HL-60/S4 treated with phorbol 12-myristate 13-acetate at 8.2 ng/mL for 4 days and 3 days (cell line): ENCODE measurements around the gene LRRC75A.
"Not testable (repeated sequence)": the region's sequence is repeated elsewhere in the genome, so short reads cannot be mapped to it uniquely, and the experiment has no call there.

Source experiments
- in situ Hi-C: fragments of 300-500 bp; cut with MboI; formaldehyde crosslinking; loops from 2 replicates; pipeline ENCODE4 v1.15.0; 2022; ENCODE audit warnings: low sequenced_read_pairs

LRRC75A gene

GRCh38 chr17:16455997-16456741 is 35.8 kb downstream of the LRRC75A start:
- in situ Hi-C loops = no loop called here

DNA sequence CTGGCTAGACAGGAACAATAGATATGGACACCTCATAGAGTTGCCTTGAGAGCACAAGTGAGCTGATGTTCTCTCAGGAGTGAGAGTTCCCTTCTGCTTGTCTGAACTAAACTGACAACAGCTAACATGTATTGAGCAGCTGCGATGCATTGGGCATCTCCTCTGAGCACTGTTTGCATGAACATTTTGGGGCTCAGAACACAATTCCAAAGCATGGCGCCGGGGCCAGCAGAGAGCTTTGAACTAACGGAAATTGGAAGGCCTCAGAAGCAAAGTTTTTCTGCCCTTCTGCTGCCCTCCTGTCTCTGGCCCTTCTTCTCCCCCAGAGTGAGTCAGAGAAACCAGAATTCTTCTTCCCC is 38.5 kb downstream of the LRRC75A start:
- in situ Hi-C loops = no loop called here

- in situ Hi-C loops = not testable (repeated sequence)
Measured at GRCh38 chr17:16452268-16452667, 39.7 kb downstream of the LRRC75A start.

DNA sequence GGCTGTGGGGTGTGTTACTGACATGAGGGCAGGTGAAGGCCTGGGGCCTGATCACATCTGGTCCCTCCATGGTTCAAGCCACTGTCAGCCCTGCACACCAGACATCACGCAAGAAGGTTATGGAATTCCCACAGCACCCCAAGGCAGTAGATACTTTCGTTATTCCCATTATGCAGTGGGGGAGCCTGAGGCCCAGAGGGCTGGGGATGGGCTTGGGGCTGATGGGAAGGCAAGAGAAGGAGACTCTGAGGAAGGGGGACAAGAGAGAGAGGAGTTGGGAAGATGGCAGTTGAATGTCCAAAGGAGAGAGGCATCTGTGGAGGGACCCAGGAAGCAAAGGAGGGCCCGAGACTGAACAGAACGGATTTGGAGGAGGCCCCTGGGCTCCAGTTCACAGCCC is 42.0 kb downstream of the LRRC75A start:
- in situ Hi-C loops = no loop called here

DNA sequence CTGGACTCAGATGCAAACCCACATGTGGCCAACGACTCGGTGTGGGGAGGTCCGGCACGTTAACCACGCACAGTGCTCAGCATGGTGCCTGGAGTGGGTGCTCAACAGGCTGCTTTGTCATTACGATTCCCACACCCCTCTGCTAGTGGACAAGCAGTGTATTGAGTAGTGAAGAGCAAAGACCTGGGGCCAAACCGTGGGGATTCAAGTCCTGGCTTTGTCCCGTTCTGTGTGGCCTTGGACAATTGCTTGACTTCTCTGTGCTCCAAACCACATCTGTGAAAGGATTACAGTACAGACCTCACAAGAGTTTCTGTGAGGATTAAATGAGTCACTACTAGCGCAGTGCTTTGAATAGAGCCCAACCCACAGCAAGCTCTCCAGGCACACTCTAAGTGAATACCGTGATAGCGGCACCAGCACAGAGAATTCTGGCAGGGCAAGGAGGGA is 42.8 kb downstream of the LRRC75A start:
- in situ Hi-C loops = no loop called here

DNA sequence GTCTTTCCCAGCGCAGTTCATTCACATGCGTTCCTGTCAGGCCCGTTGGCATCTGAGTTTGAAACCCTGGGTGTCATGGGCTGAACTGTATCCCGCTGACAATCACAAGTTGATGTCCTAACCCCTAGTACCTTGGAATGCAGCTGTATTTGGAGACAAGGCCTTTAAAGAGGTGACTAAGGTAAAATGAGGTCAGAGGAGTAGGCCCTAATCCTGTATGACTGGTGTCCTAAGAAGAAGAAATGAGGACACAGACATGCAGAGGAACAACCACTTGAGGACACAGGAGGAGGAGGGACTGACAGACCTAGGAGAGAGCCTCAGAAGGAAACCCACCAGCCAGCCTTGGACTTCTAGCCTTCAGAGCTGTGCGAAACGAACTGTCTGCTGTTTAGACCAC is 43.5 kb downstream of the LRRC75A start:
- in situ Hi-C loops = no loop called here

DNA sequence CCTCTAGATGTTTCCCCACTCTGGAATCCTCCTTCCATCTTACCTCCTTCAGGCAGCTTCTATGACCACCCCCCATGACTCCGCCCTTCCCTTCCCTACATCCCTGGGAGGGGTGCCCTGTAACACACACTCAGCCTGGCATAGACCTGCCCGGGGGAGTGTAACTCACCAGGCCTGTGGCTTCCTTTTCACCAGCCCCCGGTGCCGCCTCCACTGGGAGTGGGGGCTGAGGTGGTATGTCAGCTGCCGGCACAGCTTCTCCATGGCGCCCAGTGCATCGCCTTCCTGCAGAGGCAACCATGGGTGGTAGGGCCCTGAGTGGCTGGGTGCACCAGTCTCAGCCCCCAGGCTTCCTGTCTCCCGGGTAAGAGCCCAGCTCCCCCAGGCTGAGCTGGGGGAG is 44.3 kb downstream of the LRRC75A start:
- in situ Hi-C loops = no loop called here

DNA sequence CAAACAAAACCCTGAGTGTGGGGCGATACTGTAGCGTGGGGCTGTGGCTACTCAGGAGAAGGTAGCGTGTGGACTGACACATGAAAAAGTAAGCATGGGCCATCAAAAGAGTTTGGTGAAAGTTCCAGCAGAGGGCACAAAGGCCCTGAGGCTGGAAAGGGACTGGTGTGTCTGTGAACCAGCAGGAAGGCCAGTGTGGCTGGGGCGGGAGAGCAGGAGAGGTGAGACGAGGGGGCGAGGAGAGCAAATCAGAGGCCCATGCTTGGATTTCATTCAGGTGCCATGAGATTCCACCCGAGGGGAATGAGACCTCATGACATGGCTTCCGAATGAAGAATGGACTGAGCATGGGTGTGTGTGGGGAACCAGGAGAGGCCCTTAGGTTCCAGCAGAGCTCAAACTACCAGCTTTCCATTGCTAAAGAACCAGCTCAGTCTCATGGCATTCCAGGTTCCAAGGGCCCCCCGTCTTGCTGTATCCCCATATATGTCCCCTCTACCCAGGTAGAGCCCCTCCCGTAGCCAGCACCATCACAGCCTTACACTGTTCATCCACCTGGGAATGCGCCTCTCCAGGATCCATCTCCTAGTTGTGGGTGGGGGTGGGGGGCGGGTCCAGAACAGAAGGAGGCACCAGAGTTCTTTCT is 45.5 kb downstream of the LRRC75A start:
- in situ Hi-C loops = no loop called here

DNA sequence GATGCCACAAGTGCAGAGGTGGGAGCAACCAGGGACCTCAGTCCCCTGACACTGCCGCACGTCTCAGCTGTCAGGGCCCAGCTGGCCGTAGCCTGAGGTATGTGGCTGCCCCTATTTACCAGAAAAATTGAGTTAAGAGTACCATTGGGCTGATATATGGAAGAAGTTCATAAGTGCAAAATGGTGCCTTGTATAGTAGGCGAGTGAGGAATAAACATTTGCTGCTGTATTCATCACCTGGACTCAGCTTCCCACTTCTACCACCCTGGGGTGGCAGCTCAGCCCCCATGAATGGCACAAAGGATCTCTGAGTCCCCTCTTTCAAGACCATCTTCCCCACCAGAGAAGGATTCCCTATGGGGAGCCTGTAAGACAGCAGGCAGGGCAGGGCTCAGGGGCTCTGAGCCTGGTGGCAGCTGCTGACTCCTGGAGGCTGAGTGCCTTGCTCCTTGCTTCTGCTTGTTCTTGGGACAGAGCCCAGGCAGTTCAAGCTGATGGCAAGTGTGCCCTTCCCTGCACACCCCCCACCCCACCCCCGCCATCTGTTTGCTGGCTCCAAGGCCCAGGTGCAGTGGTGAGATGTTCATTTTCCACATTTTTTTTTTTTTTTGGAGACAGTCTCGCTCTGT is 47.6 kb downstream of the LRRC75A start:
- in situ Hi-C loops = no loop called here

- in situ Hi-C loops = no loop called here
Measured at GRCh38 chr17:16443511-16444257, 48.3 kb downstream of the LRRC75A start.

DNA sequence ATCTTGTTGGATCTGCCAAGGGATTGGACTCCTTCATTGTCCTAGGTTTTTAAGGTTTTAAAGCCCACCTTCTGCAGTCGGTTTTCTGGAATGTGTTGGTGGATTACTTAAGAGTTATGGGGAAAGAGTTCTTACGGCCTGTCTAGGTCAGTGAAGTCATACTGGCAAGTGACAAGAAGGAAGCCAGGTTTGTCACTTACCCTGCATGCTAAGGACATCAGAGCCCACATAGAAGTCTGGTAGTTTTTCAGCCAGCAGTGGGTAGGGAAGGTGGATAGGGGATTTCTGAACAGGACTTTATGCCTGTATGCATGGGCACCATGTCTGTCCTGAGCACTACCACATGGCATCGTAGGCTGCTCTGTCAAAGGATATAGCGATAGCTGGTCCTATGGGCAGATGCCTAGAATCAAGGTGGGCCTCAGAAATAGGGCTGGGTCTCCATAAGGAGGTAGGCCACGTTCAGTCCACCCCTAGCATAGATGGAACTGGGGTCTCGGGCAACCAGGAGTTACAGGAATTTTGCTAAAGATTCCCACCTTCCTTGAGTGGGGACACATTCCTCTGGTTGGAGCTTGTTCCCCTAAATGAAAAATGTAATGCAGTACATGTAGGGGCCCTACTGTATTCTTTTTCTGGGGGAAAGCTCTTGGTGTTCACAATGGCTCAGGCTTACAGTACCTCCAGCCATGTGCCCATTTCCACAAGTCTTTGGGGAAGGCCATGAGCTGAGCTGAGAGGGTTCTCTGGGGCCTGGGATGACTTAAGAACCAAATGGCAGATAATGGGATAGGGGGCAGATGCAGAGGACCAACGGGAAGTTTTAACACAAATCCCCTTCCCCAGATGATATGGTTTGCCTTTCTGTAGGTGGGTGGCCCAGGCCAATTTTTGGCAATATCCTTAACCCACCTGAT is 49.1 kb downstream of the LRRC75A start:
- in situ Hi-C loops = no loop called here

- in situ Hi-C loops = no loop called here
Measured at GRCh38 chr17:16442141-16442540, 49.9 kb downstream of the LRRC75A start.

DNA sequence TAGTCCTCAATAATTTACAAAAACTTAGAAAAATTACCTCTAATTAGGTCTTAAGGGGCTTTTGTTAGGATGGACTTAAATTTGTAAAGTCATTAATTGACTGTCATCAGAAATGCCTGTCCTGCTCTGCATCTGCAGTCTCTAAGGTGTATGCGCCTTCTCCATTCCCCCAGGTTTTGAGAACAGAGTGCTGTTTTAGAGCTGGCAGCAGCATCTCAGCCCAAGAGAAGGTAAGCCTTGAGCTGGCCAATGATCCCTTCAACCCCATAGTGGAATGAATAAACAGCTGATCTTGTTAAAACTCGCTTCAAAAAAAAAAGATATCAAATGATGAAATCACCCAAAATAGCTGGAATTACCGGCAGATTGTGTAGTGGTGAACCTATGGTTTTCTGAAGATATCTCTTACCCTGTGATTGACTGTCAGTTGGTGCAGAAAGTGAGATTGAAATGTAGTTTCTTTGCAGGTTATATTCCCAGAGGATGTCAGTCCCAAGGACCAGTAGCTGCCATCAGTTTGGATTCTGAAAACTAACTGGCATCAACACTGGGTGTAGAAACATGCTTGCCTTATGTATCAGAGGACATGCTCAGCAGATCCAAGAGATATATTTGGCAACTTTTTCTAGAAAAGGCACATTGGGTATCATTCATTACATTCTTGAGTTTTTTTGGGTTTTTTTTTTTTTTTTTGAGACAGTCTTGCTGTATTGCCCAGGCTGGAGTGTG is 50.9 kb downstream of the LRRC75A start:
- in situ Hi-C loops = no loop called here

GRCh38 chr17:16440354-16440753 is 51.6 kb downstream of the LRRC75A start:
- in situ Hi-C loops = not testable (repeated sequence)

- in situ Hi-C loops = no loop called here
Measured at GRCh38 chr17:16439811-16440351, 52.1 kb downstream of the LRRC75A start.

DNA sequence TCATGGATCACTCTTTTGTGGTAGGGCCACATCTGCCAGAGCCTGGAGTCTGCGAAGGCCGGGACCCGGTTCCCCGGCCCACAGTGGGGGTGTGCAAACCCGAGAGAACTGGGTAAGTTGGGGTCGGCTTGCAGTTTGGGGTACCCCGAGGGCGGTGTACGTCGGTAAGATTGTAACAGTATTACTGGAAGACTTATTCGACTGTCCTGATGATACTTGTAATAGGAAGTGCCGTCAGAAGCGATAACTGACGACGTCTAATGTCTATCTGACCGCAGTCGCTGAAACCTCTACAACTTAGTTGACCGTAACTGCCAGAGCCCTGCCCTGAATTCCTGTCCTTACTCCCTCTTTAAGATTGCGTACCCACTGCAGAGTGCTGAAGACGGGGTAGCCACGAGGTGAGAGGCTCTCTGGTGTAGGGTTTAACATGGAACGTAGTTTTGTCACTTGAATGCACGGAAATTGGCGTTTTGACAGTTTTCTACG is 52.6 kb downstream of the LRRC75A start:
- in situ Hi-C loops = no loop called here

- in situ Hi-C loops = no loop called here
Measured at GRCh38 chr17:16438557-16439302, 53.3 kb downstream of the LRRC75A start.

DNA sequence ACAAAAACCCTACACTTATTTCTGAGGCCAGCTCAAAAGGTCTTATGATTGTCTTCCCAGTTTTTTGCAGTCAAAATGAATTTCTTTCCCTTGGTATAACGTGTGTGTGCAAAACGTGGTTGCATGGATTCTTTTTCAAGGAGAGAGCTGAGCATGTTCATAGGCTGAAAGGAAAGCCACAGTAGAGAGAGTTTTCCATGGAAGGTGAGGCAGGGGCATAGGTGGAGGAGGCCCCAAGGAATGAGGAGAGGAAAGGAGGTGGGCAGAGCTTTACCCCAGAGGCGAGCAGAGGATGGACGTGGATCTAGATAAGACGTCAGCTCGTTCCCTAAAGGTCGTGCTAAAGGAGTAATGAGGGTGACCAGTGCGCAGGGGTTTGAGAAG is 53.8 kb downstream of the LRRC75A start:
- in situ Hi-C loops = no loop called here

GRCh38 chr17:16437083-16437482 is 54.9 kb downstream of the LRRC75A start:
- in situ Hi-C loops = no loop called here
